ENCODE measurements around the gene COL7A1.

The COL7A1 gene

GRCh38 chr3:48619541-48620524 is 24.7 kb upstream of the COL7A1 start:
- no peak for FAIRE-seq

- FAIRE-seq, result no peak
These were observed 22.4 kb upstream of the COL7A1 start for GRCh38 chr3:48617559-48617958.

GRCh38 chr3:48614044-48614443 is 18.9 kb upstream of the COL7A1 start:
- FAIRE-seq, result no peak

GRCh38 chr3:48612309-48612708 is 17.2 kb upstream of the COL7A1 start:
- FAIRE-seq, result no peak

- FAIRE-seq, result peak; percentile 86
These were observed 14.2 kb upstream of the COL7A1 start, which contains the start of gene UQCRC1 for GRCh38 chr3:48609088-48610005. TSS of gene UQCRC1 (minus strand) at chr3:48609646. CDS start at chr3:48609620, 26 bp downstream.

- FAIRE-seq, result no peak
These were observed 12.4 kb upstream of the COL7A1 start for GRCh38 chr3:48607519-48607918.

- no peak for FAIRE-seq
These were observed 6.5 kb upstream of the COL7A1 start for GRCh38 chr3:48601622-48601994.

- no peak for FAIRE-seq
These were observed 5.8 kb upstream of the COL7A1 start for GRCh38 chr3:48600711-48601621.

GRCh38 chr3:48599509-48600285 is 4.6 kb upstream of the COL7A1 start:
- FAIRE-seq, result no peak

GRCh38 chr3:48599077-48599501 is 4.0 kb upstream of the COL7A1 start:
- FAIRE-seq, result no peak

GRCh38 chr3:48598323-48599076 is 3.4 kb upstream of the COL7A1 start:
- FAIRE-seq, result no peak

GRCh38 chr3:48597408-48597800 is 2.3 kb upstream of the COL7A1 start:
- FAIRE-seq, result no peak

- no peak for FAIRE-seq
These were observed 1.7 kb upstream of the COL7A1 start for GRCh38 chr3:48596676-48597407.

- no peak for FAIRE-seq
These were observed 1.0 kb upstream of the COL7A1 start for GRCh38 chr3:48596157-48596556.

GRCh38 chr3:48595526-48596121 is 495 bp upstream of the COL7A1 start:
- FAIRE-seq, result no peak

GRCh38 chr3:48594417-48595049 is 596 bp downstream of the COL7A1 start:
- no peak for FAIRE-seq

GRCh38 chr3:48593337-48593736 is 1.8 kb downstream of the COL7A1 start:
- FAIRE-seq, result no peak

- no peak for FAIRE-seq
These were observed 2.5 kb downstream of the COL7A1 start for GRCh38 chr3:48592519-48593087.
